H1 (cell line): ENCODE measurements around the gene PSMA5.

Experiments
- ATF2 ChIP-seq: IDR thresholded peaks from 2 replicates; pipeline ENCODE4 v1.6.1; 2012; ENCODE audit warnings: low read length, inconsistent platforms
- CEBPB ChIP-seq: IDR thresholded peaks from 2 replicates; pipeline ENCODE4 v1.6.1; 2012; ENCODE audit warnings: low read depth, low read length
- CTCF ChIP-seq, 3 experiments: IDR thresholded peaks; 1 replicate in 2 of 3; 2 replicates in 1 of 3; pipeline versions ENCODE4 v1.5.1 to v1.6.1; 2011; ENCODE audit warnings: low read length in 3 of 3, mild to moderate bottlenecking in 3 of 3, inconsistent platforms in 2 of 3, low read depth in 1 of 3, moderate library complexity in 1 of 3; ENCODE audit not compliant: insufficient read depth in 1 of 3; ENCODE audit errors: control extremely low read depth in 1 of 3
- EGR1 ChIP-seq: IDR thresholded peaks from 2 replicates; pipeline ENCODE4 v1.6.1; 2011; ENCODE audit warnings: low read depth, low read length, borderline replicate concordance
- EP300 ChIP-seq, 2 experiments: IDR thresholded peaks; 1 replicate in 1 of 2; 2 replicates in 1 of 2; pipeline ENCODE4 v1.6.1; 2011 to 2012; ENCODE audit warnings: low read depth in 2 of 2, low read length in 2 of 2, mild to moderate bottlenecking in 2 of 2, borderline replicate concordance in 1 of 2, inconsistent platforms in 1 of 2, moderate library complexity in 1 of 2
- EZH2 ChIP-seq: fragments of 200-600 bp; sonication (generic); IDR thresholded peaks from 2 replicates; pipeline ENCODE4 v1.7.1; 2012; ENCODE audit warnings: low read depth, mild to moderate bottlenecking, moderate library complexity, low read length, inconsistent platforms; ENCODE audit not compliant: severe bottlenecking
- GABPA ChIP-seq: IDR thresholded peaks from 2 replicates; pipeline ENCODE4 v1.6.1; 2011; ENCODE audit warnings: mild to moderate bottlenecking, low read length, moderate library complexity, borderline replicate concordance; ENCODE audit not compliant: insufficient read depth
- HDAC6 ChIP-seq: IDR thresholded peaks from one replicate; pipeline ENCODE4 v1.7.1; 2012; ENCODE audit warnings: low read depth, mild to moderate bottlenecking, inconsistent platforms, low read length, moderate library complexity
- NRF1 ChIP-seq: IDR thresholded peaks from 2 replicates; pipeline ENCODE4 v1.6.1; 2011; ENCODE audit warnings: mild to moderate bottlenecking, low read depth, low read length, improper control_type of control experiment
- POLR2AphosphoS5 ChIP-seq: IDR thresholded peaks from 2 replicates; pipeline ENCODE4 v1.6.1; 2011; ENCODE audit warnings: low read depth, low read length
- RAD21 ChIP-seq, 2 experiments: IDR thresholded peaks in 1 of 2; conservative IDR thresholded peaks in 1 of 2; 2 replicates each; pipeline ENCODE4 v1.6.1; 2011; ENCODE audit warnings: low read depth in 2 of 2, low read length in 2 of 2, improper control_type of control experiment in 1 of 2, inconsistent platforms in 1 of 2, mild to moderate bottlenecking in 1 of 2, moderate library complexity in 1 of 2
- RXRA ChIP-seq: IDR thresholded peaks from 2 replicates; pipeline ENCODE4 v1.6.1; 2011; ENCODE audit warnings: low read depth, mild to moderate bottlenecking, low read length, moderate library complexity; ENCODE audit not compliant: insufficient read depth
- SIN3A ChIP-seq, 2 experiments: IDR thresholded peaks in 1 of 2; conservative IDR thresholded peaks in 1 of 2; 2 replicates each; pipeline ENCODE4 v1.6.1; 2011 to 2012; ENCODE audit warnings: low read length in 2 of 2, improper control_type of control experiment in 1 of 2, low read depth in 1 of 2, mild to moderate bottlenecking in 1 of 2
- TAF1 ChIP-seq: IDR thresholded peaks from 2 replicates; pipeline ENCODE4 v1.6.1; 2011; ENCODE audit warnings: mild to moderate bottlenecking, low read depth, low read length

- TF ChIP-seq CEBPB, result no peak
- no peak for TF ChIP-seq POLR2AphosphoS5
- no peak for TF ChIP-seq NRF1
- TF ChIP-seq CTCF (IDR thresholded peaks at IDR 0.05; ENCODE audit: control extremely low read depth in 1 of 3, insufficient read depth in 1 of 3, low read depth in 1 of 3, low read length in 3 of 3), result no peak
- TF ChIP-seq EP300 (IDR thresholded peaks at IDR 0.05; ENCODE audit: borderline replicate concordance in 1 of 2, low read depth in 2 of 2, low read length in 2 of 2), result no peak
- no peak for TF ChIP-seq ATF2
- no peak for TF ChIP-seq EGR1
- no peak for TF ChIP-seq RAD21 (IDR thresholded peaks at IDR 0.05 in 1 of 2, conservative IDR thresholded peaks at IDR 0.05 in 1 of 2; ENCODE audit: low read depth in 2 of 2, low read length in 2 of 2)
- TF ChIP-seq TAF1, result no peak
- TF ChIP-seq SIN3A (conservative IDR thresholded peaks at IDR 0.05 in 1 of 2, IDR thresholded peaks at IDR 0.05 in 1 of 2; ENCODE audit: low read depth in 1 of 2, low read length in 2 of 2), result no peak
- no peak for TF ChIP-seq RXRA
- no peak for TF ChIP-seq EZH2
- TF ChIP-seq GABPA, result no peak
- no peak for TF ChIP-seq HDAC6
Observed at GRCh38 chr1:109377698-109378097, 48.5 kb downstream of the PSMA5 start.
